ENCODE results near the gene CSN1S1.

GRCh38 chr4:69910016-69910782 lies 20.7 kb upstream of the CSN1S1 start:
- TF ChIP-seq ZNF423 (CRISPR knock-in tag; IDR thresholded peaks at IDR 0.05) = no peak
- TF ChIP-seq ZNF671 (CRISPR knock-in tag; IDR thresholded peaks at IDR 0.05) = no peak
- TF ChIP-seq CTCF (IDR thresholded peaks at IDR 0.05) = no peak
- no peak for TF ChIP-seq SMAD3 (CRISPR knock-in tag; IDR thresholded peaks at IDR 0.05; ENCODE audit: borderline replicate concordance)
- TF ChIP-seq CREB1 (CRISPR knock-in tag; IDR thresholded peaks at IDR 0.05) = no peak
- TF ChIP-seq E2F4 (CRISPR knock-in tag; IDR thresholded peaks at IDR 0.05; ENCODE audit: borderline replicate concordance, low read depth) = no peak
- no peak for TF ChIP-seq PREB (CRISPR knock-in tag; IDR thresholded peaks at IDR 0.05; ENCODE audit: borderline replicate concordance)
- TF ChIP-seq AFF4 (CRISPR knock-in tag; IDR thresholded peaks at IDR 0.05; ENCODE audit: borderline replicate concordance) = no peak
- TF ChIP-seq MAX (CRISPR knock-in tag; IDR thresholded peaks at IDR 0.05) = no peak

All from WTC11 (cell line).